H9 (cell line): ENCODE results near the gene TGM4. TPM values are rescaled to one million over a fixed set of nuclear protein-coding genes. Genes with fewer than 3 reads are reported as not detected.

Experiments used
- DNase-seq: peaks from one replicate; pipeline ENCODE4 v3.0.0-alpha.2; 2017
- H2AFZ ChIP-seq: one replicate; pipeline ENCODE4 v1.6.1; 2013; ENCODE audit warnings: mild to moderate bottlenecking, low read length, control low read depth, moderate library complexity
- H2AK5ac ChIP-seq: 2 replicates; pipeline ENCODE4 v1.6.1; 2013; ENCODE audit warnings: low read length, control low read depth, mixed read lengths; ENCODE audit not compliant: insufficient read length
- H2BK120ac ChIP-seq: one replicate; pipeline ENCODE4 v1.6.1; 2013; ENCODE audit warnings: low read depth, mild to moderate bottlenecking, low read length, control low read depth, inconsistent platforms; ENCODE audit not compliant: poor library complexity, severe bottlenecking
- H2BK12ac ChIP-seq: 2 replicates; pipeline ENCODE4 v1.6.1; 2013; ENCODE audit warnings: low read length, control low read depth, mixed read lengths, low read depth; ENCODE audit not compliant: insufficient read length
- H2BK15ac ChIP-seq: 2 replicates; pipeline ENCODE4 v1.6.1; 2013; ENCODE audit warnings: low read depth, low read length, control low read depth
- H2BK20ac ChIP-seq: one replicate; pipeline ENCODE4 v1.6.1; 2013; ENCODE audit warnings: low read depth, mild to moderate bottlenecking, low read length, control low read depth, inconsistent platforms; ENCODE audit not compliant: poor library complexity, severe bottlenecking
- H2BK5ac ChIP-seq: 2 replicates; pipeline ENCODE4 v1.6.1; 2013; ENCODE audit warnings: low read length, control low read depth, mixed read lengths; ENCODE audit not compliant: insufficient read length
- H3K14ac ChIP-seq: 2 replicates; pipeline ENCODE4 v1.6.1; 2013; ENCODE audit warnings: low read length, control low read depth; ENCODE audit not compliant: insufficient read depth
- H3K18ac ChIP-seq: 2 replicates; pipeline ENCODE4 v1.6.1; 2013; ENCODE audit warnings: low read depth, mild to moderate bottlenecking, mixed read lengths, low read length, control low read depth; ENCODE audit not compliant: insufficient read length
- H3K23ac ChIP-seq: 2 replicates; pipeline ENCODE4 v1.6.1; 2013; ENCODE audit warnings: low read length, control low read depth, mixed read lengths, low read depth; ENCODE audit not compliant: insufficient read length
- H3K23me2 ChIP-seq: 2 replicates; pipeline ENCODE4 v1.6.1; 2013; ENCODE audit warnings: low read depth, mild to moderate bottlenecking, mixed read lengths, low read length, control low read depth; ENCODE audit not compliant: insufficient read length, poor library complexity, severe bottlenecking
- H3K27ac ChIP-seq: 2 replicates; pipeline ENCODE4 v1.5.1; 2013; ENCODE audit warnings: low read length, control low read depth, mixed read lengths, low read depth; ENCODE audit not compliant: insufficient read length
- H3K27me3 ChIP-seq: 2 replicates; pipeline ENCODE4 v1.6.1; 2013; ENCODE audit warnings: low read length, control low read depth, inconsistent platforms; ENCODE audit not compliant: insufficient read depth
- H3K4ac ChIP-seq: 2 replicates; pipeline ENCODE4 v1.6.1; 2013; ENCODE audit warnings: low read depth, mild to moderate bottlenecking, control low read depth, inconsistent platforms, low read length, moderate library complexity
- H3K4me1 ChIP-seq: 2 replicates; pipeline ENCODE4 v1.6.1; 2013; ENCODE audit warnings: low read length, control low read depth, inconsistent platforms; ENCODE audit not compliant: insufficient read depth
- H3K4me2 ChIP-seq: 2 replicates; pipeline ENCODE4 v1.6.1; 2013; ENCODE audit warnings: low read length, control low read depth, mixed read lengths; ENCODE audit not compliant: insufficient read length, insufficient read depth
- H3K56ac ChIP-seq: 2 replicates; pipeline ENCODE4 v1.6.1; 2013; ENCODE audit warnings: low read depth, mild to moderate bottlenecking, mixed read lengths, low read length, control low read depth; ENCODE audit not compliant: insufficient read length
- H3K79me1 ChIP-seq: 2 replicates; pipeline ENCODE4 v1.6.1; 2013; ENCODE audit warnings: low read depth, mild to moderate bottlenecking, moderate library complexity, low read length, control low read depth, inconsistent platforms; ENCODE audit not compliant: insufficient read depth, poor library complexity, severe bottlenecking
- H3K79me2 ChIP-seq: 2 replicates; pipeline ENCODE4 v1.6.1; 2013; ENCODE audit warnings: low read length, control low read depth, inconsistent platforms; ENCODE audit not compliant: insufficient read depth
- H3K9ac ChIP-seq: 2 replicates; pipeline ENCODE4 v1.6.1; 2013; ENCODE audit warnings: low read length, control low read depth, mixed read lengths; ENCODE audit not compliant: insufficient read length; ENCODE audit errors: extremely low read depth
- H3K9me3 ChIP-seq: one replicate; pipeline ENCODE4 v1.6.1; 2013; ENCODE audit warnings: low read depth, low read length, inconsistent platforms; ENCODE audit not compliant: control insufficient read depth
- H3T11ph ChIP-seq: one replicate; pipeline ENCODE4 v1.6.1; 2013; ENCODE audit warnings: mild to moderate bottlenecking, low read length, control low read depth, inconsistent platforms
- H4K20me1 ChIP-seq: one replicate; pipeline ENCODE4 v1.6.1; 2013; ENCODE audit not compliant: control insufficient read depth, insufficient read length, insufficient read depth
- H4K5ac ChIP-seq: 2 replicates; pipeline ENCODE4 v1.6.1; 2013; ENCODE audit warnings: low read depth, mild to moderate bottlenecking, mixed read lengths, low read length, control low read depth; ENCODE audit not compliant: insufficient read length
- H4K8ac ChIP-seq: replicated peaks from 2 replicates; pipeline ENCODE4 v1.6.1; 2013; ENCODE audit warnings: low read length, control low read depth, mixed read lengths, low read depth; ENCODE audit not compliant: insufficient read length
- H4K91ac ChIP-seq: 2 replicates; pipeline ENCODE4 v1.6.1; 2013; ENCODE audit warnings: low read depth, mild to moderate bottlenecking, moderate library complexity, mixed read lengths, low read length, control low read depth; ENCODE audit not compliant: insufficient read length
- H3K27ac Mint-ChIP-seq, 3 experiments: 2 replicates in 2 of 3; 3 replicates in 1 of 3; pipeline ENCODE4 v1.8.0; 2020 to 2021; ENCODE audit warnings: mixed read lengths in 3 of 3, mild to moderate bottlenecking in 1 of 3, moderate library complexity in 1 of 3
- H3K27me3 Mint-ChIP-seq: 2 replicates; pipeline ENCODE4 v1.8.0; 2021; ENCODE audit warnings: low read depth, mild to moderate bottlenecking, moderate library complexity, mixed read lengths
- H3K36me3 Mint-ChIP-seq, 3 experiments: 2 replicates in 2 of 3; 3 replicates in 1 of 3; pipeline ENCODE4 v1.8.0; 2020 to 2021; ENCODE audit warnings: low read depth in 3 of 3, mixed read lengths in 3 of 3; ENCODE audit not compliant: insufficient read depth in 1 of 3
- H3K4me1 Mint-ChIP-seq, 2 experiments: 2 replicates each; pipeline ENCODE4 v1.8.0; 2020; ENCODE audit warnings: mixed read lengths in 2 of 2
- H3K4me3 Mint-ChIP-seq, 2 experiments: 2 replicates in 1 of 2; 3 replicates in 1 of 2; pipeline ENCODE4 v1.8.0; 2020 to 2021; ENCODE audit warnings: mild to moderate bottlenecking in 2 of 2, mixed read lengths in 2 of 2, moderate library complexity in 1 of 2
- H3K9me3 Mint-ChIP-seq, 2 experiments: 2 replicates in 1 of 2; 3 replicates in 1 of 2; pipeline ENCODE4 v1.8.0; 2020; ENCODE audit warnings: mild to moderate bottlenecking in 2 of 2, mixed read lengths in 2 of 2, moderate library complexity in 1 of 2
- CTCF ChIP-seq: fragments of 200-600 bp; sonication (generic); conservative IDR thresholded peaks from 3 replicates; pipeline ENCODE4 v1.8.0; 2021; ENCODE audit warnings: antibody characterized with exemption, mild to moderate bottlenecking
- WGBS: extraction: QIAGEN DNeasy Blood & Tissue Kit; methylation state at CpG from one replicate; pipeline ENCODE4 v1.1.7; 2013; ENCODE audit warnings: missing lambda C conversion rate, low lambda C conversion rate, mixed read lengths; ENCODE audit not compliant: insufficient read length; ENCODE audit errors: extremely low coverage; 5-methylcytosine and 5-hydroxymethylcytosine counted together
- total RNA-seq: library from RNA; stranded (reverse); gene quantifications from 2 replicates; pipeline ENCODE4 v1.2.1, GENCODE V29; 2021

TGM4 gene
- total RNA-seq, 1 experiment from 2014 or later, result not detected

GRCh38 chr3:44875596-44875995, 1.2 kb downstream of the TGM4 start:
- no peak overlapping the region for H4K5ac ChIP-seq
- H2AK5ac ChIP-seq, result no peak overlapping the region
- H4K91ac ChIP-seq, result no peak overlapping the region
- H2BK15ac ChIP-seq, result no peak overlapping the region
- H2BK120ac ChIP-seq, result no peak overlapping the region
- WGBS, result no CpG with 5 or more reads among the region's 3 CpGs
- no peaks in the 10 kb centered on the region for H3K9me3 ChIP-seq
- H3K79me1 ChIP-seq, result no peaks in the 10 kb centered on the region
- DNase-seq, result no peak
- no peak overlapping the region for H2BK12ac ChIP-seq
- no peak overlapping the region for H3T11ph ChIP-seq
- H3K4me2 ChIP-seq, result no peak overlapping the region
- Mint-ChIP-seq H3K4me1 (peaks cover 0 to 3% of the 10 kb centered on the region in 2 experiments; a peak in 1 of 4 replicates), H3K27ac (no peak overlapping the region), H3K9me3 (no peaks in the 10 kb centered on the region), H3K27me3 (peaks cover 1% of the 10 kb centered on the region; the same call in 1 of the 2 replicates), H3K36me3 (no peaks in the 10 kb centered on the region), H3K4me3 (no peak overlapping the region)
- H3K4ac ChIP-seq, result no peak overlapping the region
- no peak overlapping the region for H3K27ac ChIP-seq
- no peak overlapping the region for H2AFZ ChIP-seq
- H3K4me1 ChIP-seq, result no peaks in the 10 kb centered on the region
- H3K23ac ChIP-seq, result no peak overlapping the region
- H2BK5ac ChIP-seq, result no peak overlapping the region
- H3K9ac ChIP-seq, result no peak overlapping the region
- no peaks in the 10 kb centered on the region for H4K20me1 ChIP-seq
- H3K23me2 ChIP-seq, result no peaks in the 10 kb centered on the region
- no peak overlapping the region for H3K18ac ChIP-seq
- no peak overlapping the region for H3K56ac ChIP-seq
- no peaks in the 10 kb centered on the region for H3K27me3 ChIP-seq
- H3K14ac ChIP-seq, result no peak overlapping the region
- H4K8ac ChIP-seq, result no peak overlapping the region
- H2BK20ac ChIP-seq, result no peak overlapping the region
- no peaks in the 10 kb centered on the region for H3K79me2 ChIP-seq
- no peak for TF ChIP-seq CTCF
